ENCODE data around the gene PDE5A.

The PDE5A gene

DNA sequence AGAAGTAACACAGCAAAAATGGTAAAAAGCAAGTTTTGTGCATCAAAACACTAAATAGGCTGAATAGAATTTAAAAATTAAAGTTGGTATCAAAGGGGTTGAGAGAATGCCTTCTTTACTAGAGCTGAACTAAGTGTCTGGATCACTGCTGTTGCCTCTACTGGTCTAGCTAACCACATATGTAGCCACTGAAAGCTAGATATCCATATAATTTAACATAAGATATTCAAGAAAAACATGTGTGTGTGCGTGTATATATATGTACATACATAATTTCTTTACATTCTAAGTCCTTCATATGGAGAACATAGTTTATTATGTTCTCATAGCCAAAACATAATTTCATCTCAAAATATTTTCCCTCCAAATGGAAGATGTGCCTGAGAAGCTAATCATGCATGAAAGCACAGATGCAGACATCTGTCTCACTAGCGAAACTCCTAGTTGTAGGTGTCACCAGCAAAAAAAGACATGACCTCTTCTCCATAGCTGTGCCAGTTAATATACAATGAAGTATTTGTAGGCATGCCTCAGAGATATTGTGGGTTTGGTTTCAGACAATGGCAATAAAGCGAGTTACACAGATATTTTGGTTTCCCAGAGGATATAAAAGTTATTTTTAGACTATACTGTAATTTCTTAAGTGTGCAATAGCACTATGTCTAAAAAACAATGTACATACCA lies 47.3 kb downstream of the PDE5A start:
- Histone ChIP-seq H3K4me1 (ENCODE audit: control insufficient read depth, insufficient read depth, low read length) (no peaks in the 10 kb centered on the region), H3K9me3 (ENCODE audit: control insufficient read depth, insufficient read depth, low read depth, low read length) (no peaks in the 10 kb centered on the region), H3K27ac (ENCODE audit: extremely low read depth, low read depth, low read length) (no peak overlapping the region), H3K4me3 (ENCODE audit: low read depth, low read length) (no peak overlapping the region), H3K36me3 (ENCODE audit: control insufficient read depth in 2 of 2, insufficient read depth in 1 of 2, low read length in 2 of 2) (no peaks in the 10 kb centered on the region)
- ChIA-PET POLR2A (no interaction called here), CTCF (no interaction called here)
- no peak for TF ChIP-seq ZBTB1 (tag by site-specific recombination; IDR thresholded peaks at IDR 0.05)
- TF ChIP-seq, protein P1, sequence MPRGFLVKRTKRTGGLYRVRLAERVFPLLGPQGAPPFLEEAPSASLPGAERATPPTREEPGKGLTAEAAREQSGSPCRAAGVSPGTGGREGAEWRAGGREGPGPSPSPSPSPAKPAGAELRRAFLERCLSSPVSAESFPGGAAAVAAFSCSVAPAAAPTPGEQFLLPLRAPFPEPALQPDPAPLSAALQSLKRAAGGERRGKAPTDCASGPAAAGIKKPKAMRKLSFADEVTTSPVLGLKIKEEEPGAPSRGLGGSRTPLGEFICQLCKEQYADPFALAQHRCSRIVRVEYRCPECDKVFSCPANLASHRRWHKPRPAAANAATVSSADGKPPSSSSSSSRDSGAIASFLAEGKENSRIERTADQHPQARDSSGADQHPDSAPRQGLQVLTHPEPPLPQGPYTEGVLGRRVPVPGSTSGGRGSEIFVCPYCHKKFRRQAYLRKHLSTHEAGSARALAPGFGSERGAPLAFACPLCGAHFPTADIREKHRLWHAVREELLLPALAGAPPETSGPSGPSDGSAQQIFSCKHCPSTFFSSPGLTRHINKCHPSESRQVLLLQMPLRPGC (tag by site-specific recombination; IDR thresholded peaks at IDR 0.05), result no peak
- TF ChIP-seq, protein P2, sequence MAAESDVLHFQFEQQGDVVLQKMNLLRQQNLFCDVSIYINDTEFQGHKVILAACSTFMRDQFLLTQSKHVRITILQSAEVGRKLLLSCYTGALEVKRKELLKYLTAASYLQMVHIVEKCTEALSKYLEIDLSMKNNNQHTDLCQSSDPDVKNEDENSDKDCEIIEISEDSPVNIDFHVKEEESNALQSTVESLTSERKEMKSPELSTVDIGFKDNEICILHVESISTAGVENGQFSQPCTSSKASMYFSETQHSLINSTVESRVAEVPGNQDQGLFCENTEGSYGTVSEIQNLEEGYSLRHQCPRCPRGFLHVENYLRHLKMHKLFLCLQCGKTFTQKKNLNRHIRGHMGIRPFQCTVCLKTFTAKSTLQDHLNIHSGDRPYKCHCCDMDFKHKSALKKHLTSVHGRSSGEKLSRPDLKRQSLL (tag by site-specific recombination; IDR thresholded peaks at IDR 0.05), result no peak
- TF ChIP-seq, protein P3, sequence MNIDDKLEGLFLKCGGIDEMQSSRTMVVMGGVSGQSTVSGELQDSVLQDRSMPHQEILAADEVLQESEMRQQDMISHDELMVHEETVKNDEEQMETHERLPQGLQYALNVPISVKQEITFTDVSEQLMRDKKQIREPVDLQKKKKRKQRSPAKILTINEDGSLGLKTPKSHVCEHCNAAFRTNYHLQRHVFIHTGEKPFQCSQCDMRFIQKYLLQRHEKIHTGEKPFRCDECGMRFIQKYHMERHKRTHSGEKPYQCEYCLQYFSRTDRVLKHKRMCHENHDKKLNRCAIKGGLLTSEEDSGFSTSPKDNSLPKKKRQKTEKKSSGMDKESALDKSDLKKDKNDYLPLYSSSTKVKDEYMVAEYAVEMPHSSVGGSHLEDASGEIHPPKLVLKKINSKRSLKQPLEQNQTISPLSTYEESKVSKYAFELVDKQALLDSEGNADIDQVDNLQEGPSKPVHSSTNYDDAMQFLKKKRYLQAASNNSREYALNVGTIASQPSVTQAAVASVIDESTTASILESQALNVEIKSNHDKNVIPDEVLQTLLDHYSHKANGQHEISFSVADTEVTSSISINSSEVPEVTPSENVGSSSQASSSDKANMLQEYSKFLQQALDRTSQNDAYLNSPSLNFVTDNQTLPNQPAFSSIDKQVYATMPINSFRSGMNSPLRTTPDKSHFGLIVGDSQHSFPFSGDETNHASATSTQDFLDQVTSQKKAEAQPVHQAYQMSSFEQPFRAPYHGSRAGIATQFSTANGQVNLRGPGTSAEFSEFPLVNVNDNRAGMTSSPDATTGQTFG (tag by site-specific recombination; IDR thresholded peaks at IDR 0.05; ENCODE audit: borderline replicate concordance), result no peak
- TF ChIP-seq ZSCAN16 (tag by site-specific recombination; IDR thresholded peaks at IDR 0.05), result no peak
- TF ChIP-seq, protein P4, sequence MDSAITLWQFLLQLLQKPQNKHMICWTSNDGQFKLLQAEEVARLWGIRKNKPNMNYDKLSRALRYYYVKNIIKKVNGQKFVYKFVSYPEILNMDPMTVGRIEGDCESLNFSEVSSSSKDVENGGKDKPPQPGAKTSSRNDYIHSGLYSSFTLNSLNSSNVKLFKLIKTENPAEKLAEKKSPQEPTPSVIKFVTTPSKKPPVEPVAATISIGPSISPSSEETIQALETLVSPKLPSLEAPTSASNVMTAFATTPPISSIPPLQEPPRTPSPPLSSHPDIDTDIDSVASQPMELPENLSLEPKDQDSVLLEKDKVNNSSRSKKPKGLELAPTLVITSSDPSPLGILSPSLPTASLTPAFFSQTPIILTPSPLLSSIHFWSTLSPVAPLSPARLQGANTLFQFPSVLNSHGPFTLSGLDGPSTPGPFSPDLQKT (IDR thresholded peaks at IDR 0.05; ENCODE audit: borderline replicate concordance, low read depth, low read length), result no peak
- TF ChIP-seq ZIC2 (tag by site-specific recombination; IDR thresholded peaks at IDR 0.05), result no peak
- TF ChIP-seq REPIN1 (tag by site-specific recombination; IDR thresholded peaks at IDR 0.05; ENCODE audit: low read depth), result no peak
- TF ChIP-seq ZNF529 (tag by site-specific recombination; IDR thresholded peaks at IDR 0.05; ENCODE audit: insufficient replicate concordance), result no peak
- TF ChIP-seq RBAK (tag by site-specific recombination; IDR thresholded peaks at IDR 0.05), result no peak
- TF ChIP-seq ZNF426 (tag by site-specific recombination; IDR thresholded peaks at IDR 0.05), result no peak
- TF ChIP-seq ZNF140 (tag by site-specific recombination; IDR thresholded peaks at IDR 0.05), result no peak
- no peak for TF ChIP-seq ZNF114 (tag by site-specific recombination; IDR thresholded peaks at IDR 0.05)
- no peak for TF ChIP-seq GLI4 (tag by site-specific recombination; IDR thresholded peaks at IDR 0.05)
- TF ChIP-seq ZNF138 (tag by site-specific recombination; IDR thresholded peaks at IDR 0.05; ENCODE audit: borderline replicate concordance), result no peak
- TF ChIP-seq ZNF433 (tag by site-specific recombination; IDR thresholded peaks at IDR 0.05; ENCODE audit: low read depth), result no peak
- no peak for TF ChIP-seq MYNN (tag by site-specific recombination; IDR thresholded peaks at IDR 0.05; ENCODE audit: borderline replicate concordance)
- no peak for TF ChIP-seq ZNF391 (tag by site-specific recombination; IDR thresholded peaks at IDR 0.05; ENCODE audit: borderline replicate concordance, low read depth)
- no peak for TF ChIP-seq KLF10 (tag by site-specific recombination; IDR thresholded peaks at IDR 0.05)

DNA sequence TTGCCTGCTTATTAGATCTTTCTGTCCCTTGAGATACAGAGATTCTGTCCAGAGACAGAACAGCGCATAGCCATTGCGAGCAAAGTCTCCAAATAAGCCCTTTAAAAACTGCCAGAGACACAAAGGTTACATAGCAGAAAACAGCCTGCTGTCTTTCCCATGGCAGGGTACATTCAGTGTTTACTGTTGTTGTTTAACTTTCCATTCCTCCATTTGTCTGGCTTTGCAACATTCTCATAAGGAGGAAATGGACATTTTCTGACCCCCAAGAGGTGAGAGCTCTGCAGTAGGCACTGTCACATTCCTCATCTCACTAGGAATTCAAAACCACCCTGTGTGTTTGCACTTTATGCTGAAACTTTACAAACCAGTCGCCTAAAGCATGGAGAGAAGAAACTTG lies 48.3 kb downstream of the PDE5A start:
- H3K4me1 ChIP-seq (ENCODE audit: control insufficient read depth, insufficient read depth, low read length), result no peaks in the 10 kb centered on the region
- H3K9me3 ChIP-seq (ENCODE audit: control insufficient read depth, insufficient read depth, low read depth, low read length), result no peaks in the 10 kb centered on the region
- no peaks in the 10 kb centered on the region for H3K36me3 ChIP-seq (ENCODE audit: control insufficient read depth in 2 of 2, insufficient read depth in 1 of 2, low read length in 2 of 2)
- ChIA-PET POLR2A (no interaction called here), CTCF (interaction anchor here (0.6 to 0.8 kb wide), 2 partner anchors 13 to 44 kb away, joined by 3 to 6 read pairs; no protein-coding TSS in a partner anchor)
- no peak overlapping the region for H3K4me3 ChIP-seq (ENCODE audit: low read depth, low read length)
- H3K27ac ChIP-seq (ENCODE audit: extremely low read depth, low read depth, low read length), result no peak overlapping the region
- TF ChIP-seq OVOL3 (tag by site-specific recombination; IDR thresholded peaks at IDR 0.05), result no peak
- TF ChIP-seq, protein P5, sequence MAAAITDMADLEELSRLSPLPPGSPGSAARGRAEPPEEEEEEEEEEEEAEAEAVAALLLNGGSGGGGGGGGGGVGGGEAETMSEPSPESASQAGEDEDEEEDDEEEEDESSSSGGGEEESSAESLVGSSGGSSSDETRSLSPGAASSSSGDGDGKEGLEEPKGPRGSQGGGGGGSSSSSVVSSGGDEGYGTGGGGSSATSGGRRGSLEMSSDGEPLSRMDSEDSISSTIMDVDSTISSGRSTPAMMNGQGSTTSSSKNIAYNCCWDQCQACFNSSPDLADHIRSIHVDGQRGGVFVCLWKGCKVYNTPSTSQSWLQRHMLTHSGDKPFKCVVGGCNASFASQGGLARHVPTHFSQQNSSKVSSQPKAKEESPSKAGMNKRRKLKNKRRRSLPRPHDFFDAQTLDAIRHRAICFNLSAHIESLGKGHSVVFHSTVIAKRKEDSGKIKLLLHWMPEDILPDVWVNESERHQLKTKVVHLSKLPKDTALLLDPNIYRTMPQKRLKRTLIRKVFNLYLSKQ (tag by site-specific recombination; IDR thresholded peaks at IDR 0.05; ENCODE audit: borderline replicate concordance), result no peak
- no peak for TF ChIP-seq ZNF394 (tag by site-specific recombination; IDR thresholded peaks at IDR 0.05; ENCODE audit: borderline replicate concordance)
- TF ChIP-seq ZNF677 (tag by site-specific recombination; IDR thresholded peaks at IDR 0.05), result no peak
- TF ChIP-seq, protein P6, sequence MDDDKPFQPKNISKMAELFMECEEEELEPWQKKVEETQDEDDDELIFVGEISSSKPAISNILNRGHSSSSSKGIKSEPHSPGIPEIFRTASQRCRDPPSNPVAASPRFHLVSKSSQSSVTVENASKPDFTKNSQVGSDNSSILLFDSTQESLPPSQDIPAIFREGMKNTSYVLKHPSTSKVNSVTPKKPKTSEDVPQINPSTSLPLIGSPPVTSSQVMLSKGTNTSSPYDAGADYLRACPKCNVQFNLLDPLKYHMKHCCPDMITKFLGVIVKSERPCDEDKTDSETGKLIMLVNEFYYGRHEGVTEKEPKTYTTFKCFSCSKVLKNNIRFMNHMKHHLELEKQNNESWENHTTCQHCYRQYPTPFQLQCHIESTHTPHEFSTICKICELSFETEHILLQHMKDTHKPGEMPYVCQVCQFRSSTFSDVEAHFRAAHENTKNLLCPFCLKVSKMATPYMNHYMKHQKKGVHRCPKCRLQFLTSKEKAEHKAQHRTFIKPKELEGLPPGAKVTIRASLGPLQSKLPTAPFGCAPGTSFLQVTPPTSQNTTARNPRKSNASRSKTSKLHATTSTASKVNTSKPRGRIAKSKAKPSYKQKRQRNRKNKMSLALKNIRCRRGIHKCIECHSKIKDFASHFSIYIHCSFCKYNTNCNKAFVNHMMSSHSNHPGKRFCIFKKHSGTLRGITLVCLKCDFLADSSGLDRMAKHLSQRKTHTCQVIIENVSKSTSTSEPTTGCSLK (tag by site-specific recombination; IDR thresholded peaks at IDR 0.05), result no peak
- no peak for TF ChIP-seq ZNF157 (tag by site-specific recombination; IDR thresholded peaks at IDR 0.05)

All from HEK293 (cell line).